IPS DF 4.7 (cell line): ENCODE data around the gene CES2.

Experiments
- DNase-seq: peaks from one replicate; pipeline ENCODE4 v3.0.0-alpha.2; 2013; ENCODE audit warnings: low spot score; ENCODE audit errors: extremely low read depth

CES2 gene

DNA sequence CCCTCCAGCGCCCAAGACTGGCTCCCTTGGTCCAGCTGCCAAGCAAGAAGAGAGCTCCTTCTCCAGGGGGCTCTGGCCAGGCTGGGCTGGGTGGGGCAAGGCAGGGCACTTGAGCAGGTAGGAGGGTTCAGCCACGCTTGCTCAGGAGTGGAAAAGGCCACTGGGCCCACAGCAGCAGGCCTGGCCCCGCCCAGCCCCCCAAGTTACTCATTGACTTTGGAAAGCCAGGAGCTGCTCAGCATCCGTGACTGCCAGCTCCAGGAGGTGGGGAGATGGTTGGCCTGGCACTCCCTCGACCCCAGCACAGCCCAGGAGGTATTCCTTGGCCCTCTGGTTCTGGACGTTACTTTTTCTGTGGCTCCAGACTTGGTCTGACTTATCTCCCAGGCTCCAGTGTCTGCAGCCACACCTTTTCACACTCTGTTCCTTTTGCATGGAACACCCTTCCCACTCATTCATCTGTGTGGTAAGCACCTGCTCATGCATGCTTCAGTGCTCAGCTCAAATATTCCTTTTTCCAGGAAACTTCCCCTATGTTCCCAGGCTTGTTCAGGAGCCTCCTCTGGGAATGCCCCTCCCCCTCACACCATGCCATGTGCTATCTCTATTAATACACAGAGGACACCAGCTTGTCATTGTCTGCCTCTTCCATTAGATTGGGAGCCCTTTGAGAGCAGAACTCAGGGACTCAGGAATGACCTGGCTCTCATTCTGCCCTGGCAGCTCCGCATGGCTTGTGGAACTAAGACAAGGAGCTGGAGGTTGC is 16.3 kb upstream of the CES2 start, which contains the start of gene CDH16:
Gene CDH16, minus strand, starts transcription at position 83 of the 766 bp plus-strand sequence. CDS start 820 bp downstream, outside the sequence.
- DNase-seq = no peak

DNA sequence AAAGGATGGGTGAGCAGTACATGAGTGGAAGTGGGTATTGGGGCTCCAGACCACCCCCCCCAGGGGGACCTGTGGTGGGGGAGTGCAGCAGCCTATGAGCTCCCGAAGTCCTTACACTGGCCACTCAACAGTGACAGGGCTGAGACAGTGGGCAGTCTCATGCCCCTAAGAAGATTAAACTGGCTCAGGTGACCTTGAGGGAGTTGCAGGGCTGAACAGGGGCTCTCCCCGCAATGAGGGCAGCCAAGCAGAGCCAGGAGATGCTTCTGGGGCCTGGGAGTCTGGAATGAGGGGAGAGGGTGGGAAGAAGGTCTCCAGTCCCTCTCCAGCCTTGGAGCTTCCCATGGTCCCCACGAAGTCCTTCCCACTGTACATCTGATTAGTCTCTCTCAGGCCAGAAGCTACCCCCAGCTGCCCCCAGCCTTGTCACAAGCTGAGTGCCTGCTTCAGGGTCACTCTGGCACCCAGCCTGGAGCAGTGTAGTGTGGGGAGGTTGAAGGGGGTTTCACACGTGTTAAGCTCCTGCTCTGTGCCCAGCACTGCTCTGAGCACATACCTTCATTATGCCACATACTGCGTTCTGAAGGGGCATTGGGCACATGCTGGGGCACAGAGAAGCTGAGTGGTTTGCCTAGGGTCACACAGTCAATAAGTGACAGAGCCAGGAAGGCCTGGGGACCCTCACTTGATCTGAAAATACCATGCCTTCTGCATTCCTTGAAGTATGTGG is 15.6 kb upstream of the CES2 start:
- DNase-seq = no peak

DNA sequence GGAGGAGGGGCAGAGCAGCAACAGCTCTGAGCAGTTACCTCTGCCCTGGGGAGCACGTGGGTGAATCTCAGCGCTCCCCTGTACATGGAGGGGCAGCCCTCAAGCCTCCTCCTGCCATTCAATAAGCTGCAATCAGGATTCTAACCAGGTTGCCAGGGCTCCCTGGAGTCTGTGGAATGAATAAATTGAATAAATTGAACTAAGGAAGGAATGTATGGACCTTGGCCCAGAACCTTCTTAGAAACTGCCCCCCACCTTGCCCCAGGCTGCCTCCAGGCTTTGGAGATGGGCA is 15.1 kb upstream of the CES2 start:
- no peak for DNase-seq

DNA sequence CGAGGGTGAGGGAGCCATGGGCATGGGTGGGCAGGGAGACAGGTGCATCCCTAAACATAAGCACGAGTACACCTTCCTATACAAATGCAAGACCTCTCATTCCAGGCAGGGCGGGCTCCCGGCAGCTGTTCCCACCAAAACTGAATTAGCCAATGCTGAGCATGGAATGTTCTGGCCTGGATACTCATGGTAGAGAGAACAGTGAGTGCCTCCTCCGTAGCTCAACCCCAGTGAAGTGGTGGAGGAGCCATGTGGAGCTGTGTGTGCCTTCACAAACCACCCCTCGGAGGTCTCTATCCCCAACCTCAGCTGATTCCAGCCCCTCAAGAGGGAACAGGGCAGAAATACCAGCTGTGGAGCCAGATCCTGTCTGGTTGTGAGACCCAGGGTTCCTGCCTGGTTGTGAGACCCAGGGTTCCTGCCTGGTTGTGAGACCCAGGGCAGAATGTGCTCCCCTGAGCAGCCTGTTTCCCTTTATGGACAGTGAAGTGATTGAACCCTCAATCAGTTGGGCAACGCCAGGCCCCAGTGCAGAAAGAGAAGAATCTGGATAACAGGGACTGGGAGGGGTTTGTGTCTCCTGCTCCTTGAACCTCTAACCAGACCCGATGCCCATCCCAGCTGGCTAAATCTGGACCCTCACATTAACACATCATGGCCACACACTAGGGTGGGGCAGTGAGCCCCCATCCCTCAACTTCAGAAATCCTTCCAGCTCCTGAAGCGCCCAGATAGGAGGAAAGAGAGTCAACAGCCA is 14.2 kb upstream of the CES2 start:
- no peak for DNase-seq

DNA sequence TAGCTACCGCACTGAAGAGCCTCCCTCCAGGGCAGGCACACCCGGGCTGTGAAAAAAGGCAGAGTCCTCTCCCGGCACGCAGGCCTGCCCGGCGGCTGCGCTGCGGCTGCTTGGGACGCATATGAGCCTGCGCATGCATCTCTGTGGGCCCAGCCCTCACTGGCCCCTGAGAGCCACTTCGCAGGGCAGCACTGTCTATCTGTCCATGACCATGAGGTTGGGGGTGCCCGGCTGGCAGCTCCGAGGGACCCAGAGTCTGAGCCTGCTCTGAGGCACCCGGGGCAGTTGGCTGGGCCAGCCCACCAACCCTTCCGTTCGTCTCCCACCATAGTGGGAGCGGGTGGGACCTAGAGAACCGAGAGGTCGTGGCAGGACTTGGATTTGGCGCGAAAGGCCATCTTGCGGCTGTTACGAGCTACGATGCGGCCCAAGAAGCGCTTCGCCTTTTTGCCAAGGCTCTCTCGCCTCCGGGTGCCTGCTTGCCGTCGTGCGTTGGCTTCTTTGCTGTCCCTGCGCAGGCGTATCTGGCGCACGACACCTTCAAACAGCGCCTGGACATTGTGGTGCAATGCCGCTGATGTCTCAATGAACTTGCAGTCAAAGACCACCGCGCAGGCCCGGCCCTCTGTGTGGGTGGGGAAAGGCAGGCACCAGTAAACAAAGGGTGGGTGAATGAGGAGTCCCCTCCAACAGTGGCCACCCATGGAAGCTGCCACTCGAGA is 13.4 kb upstream of the CES2 start:
- no peak for DNase-seq

DNA sequence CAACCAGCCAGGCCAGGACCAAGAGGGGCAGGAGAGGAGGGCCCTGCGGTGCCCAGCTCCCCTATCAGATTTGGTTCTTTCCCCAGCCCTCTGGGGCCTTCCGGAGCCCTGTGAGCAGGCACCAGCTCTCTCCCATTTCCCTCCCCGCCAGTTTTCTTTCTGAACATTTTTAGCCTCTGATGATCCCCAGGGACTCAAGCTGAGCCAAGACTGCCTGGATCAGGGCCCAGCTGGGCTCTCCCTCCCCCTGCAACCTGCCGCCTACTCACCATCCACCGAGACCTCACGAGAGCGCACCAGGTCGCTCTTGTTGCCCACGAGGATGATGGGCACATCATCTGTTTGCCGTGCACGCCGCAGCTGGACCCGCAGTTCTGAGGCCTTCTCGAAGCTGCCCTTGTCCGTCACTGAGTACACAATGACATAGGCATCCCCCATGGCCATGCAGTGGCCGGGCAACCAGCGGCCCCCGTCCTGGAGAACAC is 12.0 kb upstream of the CES2 start:
- no peak for DNase-seq

DNA sequence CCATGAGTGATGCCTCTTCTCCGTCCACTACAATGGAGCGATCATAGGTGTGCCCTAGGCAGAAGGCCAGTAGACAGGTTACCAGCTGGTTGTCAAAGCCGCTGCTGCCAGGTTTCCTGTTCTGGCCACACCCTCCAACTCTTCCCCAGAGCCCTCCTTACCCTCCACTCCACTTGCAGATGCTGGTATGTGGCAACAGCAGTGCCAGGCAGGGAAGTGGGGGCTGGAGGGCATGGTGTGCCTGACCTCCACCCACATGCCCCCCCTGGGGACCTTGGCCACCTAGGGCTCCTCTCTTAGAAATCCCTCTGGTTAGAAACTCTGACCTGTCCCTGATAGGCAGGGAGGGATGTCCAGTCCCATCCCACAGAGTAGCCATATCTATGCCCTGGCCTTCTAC is 11.4 kb upstream of the CES2 start:
- no peak for DNase-seq

DNA sequence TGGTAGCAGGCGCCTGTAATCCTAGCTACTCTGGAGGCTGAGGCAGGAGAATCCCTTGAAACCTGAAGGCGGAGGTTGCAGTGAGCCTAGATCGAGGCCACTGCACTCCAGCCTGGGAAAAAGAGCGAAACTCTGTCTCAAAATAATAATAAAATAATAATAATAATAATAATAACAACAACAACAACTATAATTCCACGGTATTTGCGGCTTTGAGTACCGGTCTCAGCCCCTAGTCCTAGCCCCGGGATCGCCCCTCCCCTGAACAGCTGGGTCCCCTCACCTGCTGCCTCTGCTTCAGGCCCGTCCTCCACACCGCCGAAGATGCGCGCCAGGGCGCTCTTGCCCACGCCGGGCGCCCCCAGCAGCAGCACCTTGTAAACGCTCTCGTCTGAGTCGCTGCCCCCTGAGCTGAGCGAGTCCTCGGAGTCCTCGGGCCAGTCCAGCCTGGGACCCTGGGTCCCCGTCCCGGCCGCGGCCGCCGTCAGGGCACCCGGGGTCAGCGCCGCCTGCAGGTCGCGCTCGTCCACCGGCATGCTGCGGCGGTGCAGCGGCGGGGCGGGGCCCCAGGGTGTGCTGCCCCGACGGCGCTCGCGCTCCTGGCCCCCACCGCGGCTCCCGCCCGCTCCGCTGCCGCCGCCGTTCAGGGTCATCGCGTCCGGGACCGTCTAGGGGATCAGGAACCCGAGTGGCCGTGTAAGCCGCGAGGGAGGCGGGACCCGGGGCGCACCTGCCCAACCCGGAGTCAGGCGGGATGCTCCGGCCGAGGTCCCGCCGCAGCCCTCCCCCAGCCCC is 10.6 kb upstream of the CES2 start:
- DNase-seq = no peak

DNA sequence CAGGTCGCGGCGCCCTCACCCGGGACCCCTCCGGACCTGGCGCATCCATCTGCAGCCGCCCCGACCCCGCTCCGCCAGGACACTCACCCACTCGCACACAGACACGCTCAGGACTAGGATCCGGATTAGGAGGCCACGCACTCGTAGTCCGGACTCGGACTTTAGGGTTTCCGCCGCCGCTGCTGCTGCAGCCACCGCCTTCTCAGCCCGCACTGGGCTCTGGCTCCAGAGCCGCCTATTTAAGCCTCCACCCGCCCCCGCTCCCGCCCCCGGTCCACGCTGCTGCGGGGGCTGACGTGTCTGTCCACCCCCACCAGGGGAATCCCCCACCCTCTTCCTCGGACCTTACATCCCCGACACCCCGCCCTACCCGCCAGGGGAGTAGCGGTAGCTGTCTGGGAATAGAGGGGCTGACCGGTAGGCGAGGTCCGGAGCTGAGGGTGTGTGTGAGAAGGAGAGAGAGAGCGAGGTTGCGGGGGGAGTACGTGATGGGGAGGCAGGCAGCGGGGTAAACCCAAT is 9.9 kb upstream of the CES2 start, which contains the start of gene RRAD:
Gene RRAD, minus strand, starts transcription at position 214 of the 519 bp plus-strand sequence. CDS start 356 bp downstream, outside the sequence.
- no peak for DNase-seq

DNA sequence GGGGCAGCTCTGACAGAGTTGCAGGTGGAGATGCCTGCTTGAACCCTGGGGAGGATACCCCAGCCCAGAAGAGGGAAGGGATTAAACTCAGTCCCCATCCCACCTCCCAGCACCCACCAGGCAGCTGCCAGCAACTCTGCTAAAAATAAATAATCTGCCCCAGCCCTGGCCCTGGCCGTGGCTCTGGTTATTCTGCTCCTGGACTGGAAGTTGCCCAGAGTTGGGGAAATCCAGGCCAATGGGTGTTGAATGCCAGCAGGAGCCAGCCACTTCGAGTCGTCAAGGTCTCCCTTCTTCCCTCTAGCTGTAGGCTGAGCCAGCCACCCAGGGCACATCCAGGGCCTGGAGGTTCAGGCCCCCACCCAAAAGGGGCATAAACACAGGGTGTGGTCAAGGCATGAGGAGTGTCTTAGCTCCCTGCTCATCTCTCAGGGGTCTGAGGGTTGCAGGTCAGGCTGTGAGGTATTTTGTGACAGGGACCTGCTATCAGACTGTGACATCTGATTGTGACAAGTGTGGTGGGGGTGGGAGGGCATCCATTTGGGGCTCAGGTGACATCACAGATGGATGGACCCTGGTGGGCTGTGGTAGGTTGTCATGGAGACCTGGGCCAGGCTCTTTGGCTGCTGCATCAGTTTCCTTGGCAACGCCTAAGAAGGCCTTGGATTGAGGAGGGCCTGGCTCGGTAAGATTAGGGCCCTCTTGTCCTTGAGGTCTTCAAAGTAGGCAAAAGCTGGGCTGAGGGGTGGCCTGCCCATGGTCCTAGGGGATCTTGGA is 9.0 kb upstream of the CES2 start:
- no peak for DNase-seq

DNA sequence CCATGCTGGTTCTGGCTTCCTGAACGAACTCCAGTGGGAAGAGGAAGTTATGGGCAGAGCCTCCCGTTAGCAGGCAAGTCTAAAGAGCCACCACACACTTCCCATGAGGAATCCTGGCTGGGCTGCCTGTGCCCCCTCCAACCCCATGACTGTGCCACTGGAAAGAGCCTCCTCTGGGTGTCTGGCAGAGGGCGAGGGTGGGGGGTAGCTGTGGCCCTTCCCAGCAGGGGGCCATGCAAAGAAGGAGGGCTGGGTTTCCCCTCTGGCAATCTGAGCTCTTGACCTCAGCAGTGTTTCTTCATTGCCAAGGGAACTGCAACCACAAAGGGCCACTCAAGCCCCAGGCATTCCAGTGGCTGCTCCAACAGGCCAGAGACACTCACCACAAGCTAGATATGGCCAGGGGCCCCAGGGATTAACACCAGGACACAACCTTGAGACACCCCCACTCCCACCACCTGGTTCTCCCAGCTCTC is 8.3 kb upstream of the CES2 start:
- DNase-seq = no peak

DNA sequence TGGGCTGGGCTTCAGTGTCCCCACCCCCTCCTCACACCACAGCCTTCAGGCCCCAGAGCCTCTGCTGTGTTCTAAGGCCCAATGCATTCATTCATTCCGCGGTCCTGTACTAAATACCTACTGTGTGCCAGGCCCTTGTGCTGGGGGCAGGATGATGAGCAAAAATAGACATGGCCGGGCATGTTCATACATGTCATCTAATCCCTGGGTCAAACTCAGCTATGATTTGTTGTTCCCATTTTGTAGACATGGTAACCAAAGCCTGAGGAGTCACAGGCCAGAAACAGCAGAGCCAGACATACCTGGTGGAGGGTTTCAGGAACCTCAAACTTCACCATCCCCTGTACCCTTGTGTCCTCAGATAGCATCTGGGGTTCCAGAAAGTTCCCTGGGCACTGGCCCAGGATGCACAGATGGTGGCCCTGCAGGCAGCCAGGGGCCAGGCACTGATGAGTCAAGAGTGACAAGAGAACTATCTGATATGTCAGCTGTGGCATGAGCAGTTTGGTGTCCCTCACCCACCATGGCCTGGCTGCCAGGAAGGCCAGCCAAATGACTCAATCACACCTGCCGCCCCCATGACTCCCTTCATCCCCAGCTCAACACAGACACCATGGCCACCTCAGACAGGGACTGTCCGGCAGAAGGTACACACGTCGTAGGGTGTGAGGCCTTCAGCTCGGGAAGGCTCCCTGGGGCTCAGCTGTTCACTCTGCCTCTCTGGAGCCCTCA is 7.2 kb upstream of the CES2 start:
- no peak for DNase-seq

DNA sequence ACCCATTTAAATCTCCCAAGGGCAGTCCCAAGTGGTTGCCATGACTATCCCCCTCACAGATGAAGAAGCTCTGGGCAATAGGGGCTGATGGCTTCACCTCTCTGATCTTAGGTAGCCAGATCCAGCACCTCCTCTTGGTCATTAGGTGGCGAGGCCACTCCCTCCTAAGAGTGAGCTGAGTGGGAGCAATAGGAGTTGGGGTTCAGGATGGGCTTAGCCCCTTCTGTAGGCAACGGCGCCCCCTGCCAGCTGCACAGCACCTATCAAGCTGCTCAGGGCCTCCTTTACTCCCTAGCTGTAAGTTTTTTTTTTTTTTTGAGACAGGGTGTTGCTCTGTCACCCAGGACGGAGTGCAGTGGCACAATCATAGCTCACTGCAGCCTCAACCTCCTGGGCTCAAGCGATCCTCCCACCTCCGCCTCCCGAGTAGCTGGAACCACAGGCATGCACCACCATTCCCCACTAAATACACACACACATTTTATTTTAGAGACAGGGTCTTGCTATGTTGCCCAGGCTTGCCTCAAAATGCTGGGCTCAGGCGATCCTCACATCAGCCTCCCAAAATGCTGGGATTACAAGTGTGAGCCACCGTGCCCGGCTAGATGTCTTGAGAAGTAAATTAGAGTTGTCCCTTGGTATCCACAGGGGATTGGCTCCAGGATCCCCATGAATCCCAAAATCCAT is 6.5 kb upstream of the CES2 start:
- DNase-seq = no peak

DNA sequence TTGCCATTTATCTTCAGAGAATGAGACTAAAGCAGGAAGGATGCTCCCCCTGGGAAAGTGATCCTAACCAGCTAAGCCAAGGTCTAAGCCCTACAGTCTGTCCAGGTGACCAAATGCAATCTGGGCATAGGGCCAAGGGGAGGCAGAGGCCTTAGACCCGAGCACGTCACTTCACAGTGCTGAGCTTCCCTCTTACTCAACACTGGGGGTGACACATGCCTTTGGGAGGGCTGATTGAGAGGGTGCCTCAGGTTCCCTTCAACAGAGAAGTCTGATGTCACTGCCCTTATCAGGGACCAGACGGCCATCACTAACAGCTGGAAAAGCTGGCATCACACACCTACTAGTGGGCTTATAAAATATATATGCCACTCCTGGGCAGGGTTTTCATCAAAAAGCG is 5.1 kb upstream of the CES2 start:
- no peak for DNase-seq

DNA sequence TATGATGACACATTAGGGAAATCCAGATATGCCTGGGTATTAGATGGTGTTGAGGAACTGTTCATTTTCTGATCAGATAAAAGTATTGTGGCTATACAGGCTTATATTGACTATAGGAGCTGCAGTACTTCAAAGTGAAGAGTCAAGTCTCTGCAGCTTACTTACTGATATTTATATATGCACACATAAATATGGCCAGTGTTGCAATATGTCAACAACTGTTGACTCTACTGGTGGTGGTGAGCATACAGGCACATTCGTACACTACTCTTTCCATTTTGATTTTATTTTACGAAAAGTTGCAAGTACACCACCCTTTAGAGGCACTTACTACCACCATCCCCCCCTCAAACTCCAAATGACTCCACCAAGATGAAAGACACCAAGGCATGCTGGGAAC is 3.7 kb upstream of the CES2 start:
- no peak for DNase-seq

DNA sequence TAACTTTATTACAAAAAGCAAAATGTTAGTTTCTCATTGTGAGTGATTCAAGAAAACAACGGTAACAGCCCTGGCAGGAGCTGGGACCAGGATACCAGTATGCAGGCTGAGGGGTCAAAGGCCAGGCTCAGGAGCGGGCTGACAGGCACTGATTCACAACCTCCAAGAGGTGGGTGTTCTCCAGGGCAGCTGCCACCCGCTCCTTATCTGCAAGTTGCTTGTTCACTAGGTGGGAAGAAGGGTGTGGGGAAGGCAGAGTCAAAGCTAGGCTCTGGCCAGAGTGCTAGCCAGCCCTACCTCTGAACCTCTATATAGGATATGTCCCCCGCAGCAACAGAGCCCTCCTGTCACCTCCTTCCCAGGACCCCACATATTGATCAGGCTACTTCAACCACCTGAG is 3.2 kb upstream of the CES2 start:
- no peak for DNase-seq

DNA sequence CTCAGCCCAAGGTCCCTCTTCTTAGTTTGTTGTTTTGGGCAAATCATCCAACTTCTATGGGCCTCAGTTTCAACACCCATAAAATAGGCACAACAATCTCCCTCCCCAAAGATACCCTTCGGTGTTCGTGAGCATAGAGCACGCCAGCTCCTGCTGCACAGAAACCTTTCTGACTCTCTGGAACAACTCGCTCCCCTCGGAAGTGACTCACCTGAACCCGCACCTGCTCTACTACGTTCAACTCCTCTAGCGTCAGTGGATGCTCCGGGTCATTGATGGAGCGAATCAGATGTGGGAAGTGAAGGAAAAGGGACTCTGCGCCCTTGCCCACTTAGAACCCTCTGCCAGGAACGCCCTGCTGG is 1.6 kb upstream of the CES2 start:
- DNase-seq = no peak

DNA sequence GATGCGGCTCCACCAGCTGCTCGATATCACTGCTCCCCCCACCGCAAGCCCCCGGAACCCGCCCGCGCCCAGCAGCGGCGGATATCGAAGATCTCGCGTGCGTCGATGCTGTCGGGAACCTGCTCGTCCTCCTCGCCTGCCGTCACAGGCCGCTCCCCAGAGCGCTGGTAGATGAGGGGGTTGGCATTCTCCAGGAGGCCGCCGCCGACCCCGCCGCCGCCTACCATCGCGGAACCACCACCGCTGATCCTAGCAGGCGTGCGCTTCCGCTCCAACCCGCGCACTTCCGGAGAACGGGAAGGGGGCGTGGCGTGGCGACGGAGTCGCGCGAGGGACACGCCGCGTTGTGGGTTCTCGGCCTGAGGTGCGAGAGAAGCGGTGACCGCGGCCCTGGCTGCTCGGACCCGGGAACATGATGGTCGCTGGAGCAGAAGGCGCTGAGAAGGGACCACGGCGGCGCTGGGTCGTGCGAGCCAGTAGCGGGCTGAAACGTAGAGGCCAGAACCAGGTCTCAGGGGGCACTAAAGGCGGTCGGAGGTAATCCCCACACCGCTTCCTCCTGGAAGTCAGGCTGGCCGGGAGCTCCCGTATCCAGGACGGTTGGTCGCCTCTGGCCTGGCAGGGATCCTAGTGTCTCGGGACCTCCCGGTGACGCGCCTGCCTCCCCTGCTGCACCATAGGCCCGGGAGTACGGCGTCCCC is 1.0 kb upstream of the CES2 start, which contains the start of gene CIAO2B:
Gene CIAO2B, minus strand, starts transcription at position 265 of the 701 bp plus-strand sequence. Its CDS starts 38 bp downstream, at position 227.
- DNase-seq = no peak
